Measurements from ENCODE around the gene FMO2.

FMO2 gene

GRCh38 chr1:171177261-171177660 lies 7.8 kb upstream of the FMO2 start:
- DNase-seq: no peak

GRCh38 chr1:171179318-171180227 lies 5.5 kb upstream of the FMO2 start:
- DNase-seq: no peak

GRCh38 chr1:171180670-171181069 lies 4.4 kb upstream of the FMO2 start:
- no peak for DNase-seq

- peak; percentile 3 for DNase-seq
These were observed 3.5 kb downstream of the FMO2 start for GRCh38 chr1:171188388-171189266.

- no peak for DNase-seq
These were observed 6.9 kb downstream of the FMO2 start for GRCh38 chr1:171191992-171192391.

- DNase-seq: no peak
These were observed 10.7 kb downstream of the FMO2 start for GRCh38 chr1:171195767-171196166.

GRCh38 chr1:171196351-171196750 lies 11.3 kb downstream of the FMO2 start:
- DNase-seq: no peak

GRCh38 chr1:171198081-171198480 lies 13.0 kb downstream of the FMO2 start:
- no peak for DNase-seq

GRCh38 chr1:171204296-171204695 lies 19.2 kb downstream of the FMO2 start:
- no peak for DNase-seq

- DNase-seq: no peak
These were observed 21.3 kb downstream of the FMO2 start for GRCh38 chr1:171206204-171206977.

- no peak for DNase-seq
These were observed 21.9 kb downstream of the FMO2 start for GRCh38 chr1:171206978-171207355.

- no peak for DNase-seq
These were observed 22.3 kb downstream of the FMO2 start for GRCh38 chr1:171207377-171207776.

GRCh38 chr1:171210355-171210754 lies 25.3 kb downstream of the FMO2 start:
- DNase-seq: no peak

- no peak for DNase-seq
These were observed 27.7 kb downstream of the FMO2 start for GRCh38 chr1:171212607-171213351.

- DNase-seq: no peak
These were observed 28.7 kb downstream of the FMO2 start for GRCh38 chr1:171213559-171214454.

GRCh38 chr1:171217658-171218443 lies 32.8 kb downstream of the FMO2 start:
- no peak for DNase-seq

GRCh38 chr1:171218661-171219060 lies 33.6 kb downstream of the FMO2 start:
- no peak for DNase-seq

- DNase-seq: no peak
These were observed 34.4 kb downstream of the FMO2 start for GRCh38 chr1:171219346-171220080.

GRCh38 chr1:171220081-171220420 lies 35.0 kb downstream of the FMO2 start:
- DNase-seq: no peak

GRCh38 chr1:171220581-171221054 lies 35.5 kb downstream of the FMO2 start:
- no peak for DNase-seq
